ENCODE results near the gene SLF2.

DNA sequence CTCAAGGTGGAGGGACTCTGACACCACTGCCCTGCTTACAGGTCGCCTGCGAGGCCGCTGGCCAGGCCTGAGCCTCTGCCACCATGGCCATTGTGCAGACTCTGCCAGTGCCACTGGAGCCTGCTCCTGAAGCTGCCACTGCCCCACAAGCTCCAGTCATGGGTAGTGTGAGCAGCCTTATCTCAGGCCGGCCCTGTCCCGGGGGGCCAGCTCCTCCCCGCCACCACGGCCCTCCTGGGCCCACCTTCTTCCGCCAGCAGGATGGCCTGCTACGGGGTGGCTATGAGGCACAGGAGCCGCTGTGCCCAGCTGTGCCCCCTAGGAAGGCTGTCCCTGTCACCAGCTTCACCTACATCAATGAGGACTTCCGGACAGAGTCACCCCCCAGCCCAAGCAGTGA is 89.7 kb downstream of the SLF2 start:
- TF ChIP-seq POLR2A (IDR thresholded peaks at IDR 0.05) (no peak), CTCF (IDR thresholded peaks at IDR 0.05) (no peak), POLR2AphosphoS5 (IDR thresholded peaks at IDR 0.05) (no peak)

All from prostate gland (tissue), 2 donors.